HT1080 (cell line): ENCODE data around the gene FBXL3. TPM values are rescaled to one million over a fixed set of nuclear protein-coding genes. Genes with fewer than 3 reads are reported as not detected.

ENCODE experiments used
- DNase-seq: peaks from one replicate; pipeline ENCODE4 v3.0.0-alpha.2; 2015; ENCODE audit warnings: low read depth
- polyA plus RNA-seq, 2 experiments: library from polyadenylated mRNA; depleted of rRNA; stranded (reverse); fragments of >200 nt; gene quantifications; 2 replicates each; pipeline ENCODE4 v1.2.3, GENCODE V29; 2015
- total RNA-seq: library from RNA; depleted of rRNA; stranded (reverse); fragments of >200 nt; shearing (Covaris generic); gene quantifications from 2 replicates; pipeline ENCODE4 v1.2.3, GENCODE V29; 2014; rRNA removed

FBXL3 gene
- 39.0 TPM in 2 replicates for total RNA-seq
- polyA plus RNA-seq (2015; cell fraction: cytosol; rRNA removed): 27.9 and 35.8 TPM in 2 replicates
- polyA plus RNA-seq (2015; cell fraction: nucleus; rRNA removed): 23.0 and 27.2 TPM in 2 replicates

GRCh38 chr13:77026861-77027621 is at the start of gene FBXL3:
Gene FBXL3 (minus strand): TSS chr13:77027159. CDS start chr13:77021860, 5,299 bp downstream.
- peak; percentile 92 for DNase-seq

- no peak for DNase-seq
Observed at GRCh38 chr13:77067519-77067918, 40.6 kb upstream of the FBXL3 start.

- DNase-seq: no peak
Observed at GRCh38 chr13:77065461-77066147, 38.6 kb upstream of the FBXL3 start.

- DNase-seq: peak; percentile 5
Observed at GRCh38 chr13:77062097-77062496, 35.1 kb upstream of the FBXL3 start.

GRCh38 chr13:77061362-77061761 is 34.4 kb upstream of the FBXL3 start:
- DNase-seq: no peak

- DNase-seq: no peak
Observed at GRCh38 chr13:77056886-77057285, 29.9 kb upstream of the FBXL3 start.

GRCh38 chr13:77056382-77056781 is 29.4 kb upstream of the FBXL3 start:
- no peak for DNase-seq

GRCh38 chr13:77055158-77055557 is 28.2 kb upstream of the FBXL3 start:
- DNase-seq: no peak

GRCh38 chr13:77053192-77053591 is 26.2 kb upstream of the FBXL3 start:
- no peak for DNase-seq

GRCh38 chr13:77048681-77049080 is 21.7 kb upstream of the FBXL3 start:
- no peak for DNase-seq

- DNase-seq: no peak
Observed at GRCh38 chr13:77047649-77048343, 20.8 kb upstream of the FBXL3 start.

- no peak for DNase-seq
Observed at GRCh38 chr13:77042566-77043177, 15.7 kb upstream of the FBXL3 start.

GRCh38 chr13:77040835-77041234 is 13.9 kb upstream of the FBXL3 start:
- no peak for DNase-seq

GRCh38 chr13:77040076-77040475 is 13.1 kb upstream of the FBXL3 start:
- DNase-seq: no peak

GRCh38 chr13:77038907-77039480 is 12.0 kb upstream of the FBXL3 start:
- DNase-seq: no peak

GRCh38 chr13:77036279-77036678 is 9.3 kb upstream of the FBXL3 start:
- DNase-seq: no peak

- peak; percentile 80 for DNase-seq
Observed at GRCh38 chr13:77034881-77035280, 7.9 kb upstream of the FBXL3 start.

- DNase-seq: peak; percentile 55
Observed at GRCh38 chr13:77033717-77034302, 6.9 kb upstream of the FBXL3 start.

- DNase-seq: no peak
Observed at GRCh38 chr13:77031656-77032243, 4.8 kb upstream of the FBXL3 start.

GRCh38 chr13:77029436-77029835 is 2.5 kb upstream of the FBXL3 start:
- DNase-seq: no peak
